GM23338 (cell line): ENCODE data around the gene C1orf185.

Experiments used
- CREB1 ChIP-seq: fragments of 250-450 bp; sonication (Bioruptor Pico); IDR thresholded peaks from 2 replicates; pipeline ENCODE4 v1.5.0; 2020; ENCODE audit warnings: low read depth, mild to moderate bottlenecking, moderate library complexity
- EZH2 ChIP-seq: fragments of 200-600 bp; sonication (generic); IDR thresholded peaks from one replicate; pipeline ENCODE4 v1.8.0; 2017; ENCODE audit warnings: antibody characterized with exemption, mild to moderate bottlenecking, low read depth; ENCODE audit not compliant: unreplicated experiment
- EZH2phosphoT487 ChIP-seq: fragments of 200-600 bp; sonication (generic); IDR thresholded peaks from one replicate; pipeline ENCODE4 v1.8.1; 2018; ENCODE audit warnings: antibody characterized with exemption; ENCODE audit not compliant: unreplicated experiment
- JUNB ChIP-seq: IDR thresholded peaks from one replicate; pipeline ENCODE4 v1.6.1; 2016; ENCODE audit warnings: antibody characterized with exemption; ENCODE audit not compliant: unreplicated experiment
- POLR2AphosphoS5 ChIP-seq: IDR thresholded peaks from 2 replicates; pipeline ENCODE4 v1.6.1; 2016; ENCODE audit warnings: antibody characterized with exemption, low read depth
- ZNF331 ChIP-seq: fragments of 250-450 bp; sonication (Bioruptor Pico); IDR thresholded peaks from 2 replicates; pipeline ENCODE4 v1.5.0; 2020; ENCODE audit warnings: low read depth, mild to moderate bottlenecking, moderate library complexity
- TF ChIP-seq, protein P1 (sequence below), 2 experiments: fragments of 200-600 bp in 1 of 2; sonication (generic) in 1 of 2; conservative IDR thresholded peaks; 2 replicates each; pipeline versions ENCODE4 v1.5.1 to v1.6.1; 2016 to 2017; ENCODE audit warnings: antibody characterized with exemption in 2 of 2, low read depth in 2 of 2, mild to moderate bottlenecking in 2 of 2, moderate library complexity in 1 of 2

GRCh38 chr1:51189421-51190073 is 87.5 kb downstream of the C1orf185 start:
- TF ChIP-seq EZH2 (no peak), CREB1 (no peak), ZNF331 (CRISPR knock-in tag) (no peak), EZH2phosphoT487 (no peak), POLR2AphosphoS5 (no peak), JUNB (no peak)
- TF ChIP-seq, protein P1, sequence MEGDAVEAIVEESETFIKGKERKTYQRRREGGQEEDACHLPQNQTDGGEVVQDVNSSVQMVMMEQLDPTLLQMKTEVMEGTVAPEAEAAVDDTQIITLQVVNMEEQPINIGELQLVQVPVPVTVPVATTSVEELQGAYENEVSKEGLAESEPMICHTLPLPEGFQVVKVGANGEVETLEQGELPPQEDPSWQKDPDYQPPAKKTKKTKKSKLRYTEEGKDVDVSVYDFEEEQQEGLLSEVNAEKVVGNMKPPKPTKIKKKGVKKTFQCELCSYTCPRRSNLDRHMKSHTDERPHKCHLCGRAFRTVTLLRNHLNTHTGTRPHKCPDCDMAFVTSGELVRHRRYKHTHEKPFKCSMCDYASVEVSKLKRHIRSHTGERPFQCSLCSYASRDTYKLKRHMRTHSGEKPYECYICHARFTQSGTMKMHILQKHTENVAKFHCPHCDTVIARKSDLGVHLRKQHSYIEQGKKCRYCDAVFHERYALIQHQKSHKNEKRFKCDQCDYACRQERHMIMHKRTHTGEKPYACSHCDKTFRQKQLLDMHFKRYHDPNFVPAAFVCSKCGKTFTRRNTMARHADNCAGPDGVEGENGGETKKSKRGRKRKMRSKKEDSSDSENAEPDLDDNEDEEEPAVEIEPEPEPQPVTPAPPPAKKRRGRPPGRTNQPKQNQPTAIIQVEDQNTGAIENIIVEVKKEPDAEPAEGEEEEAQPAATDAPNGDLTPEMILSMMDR (conservative IDR thresholded peaks at IDR 0.05; ENCODE audit: low read depth in 2 of 2) = peak; percentile 87 to 100
